ENCODE results near the gene SPON1.
A peak's percentile ranks its signal among the peaks of the same experiment; 100 is the strongest.

SPON1 gene

DNA sequence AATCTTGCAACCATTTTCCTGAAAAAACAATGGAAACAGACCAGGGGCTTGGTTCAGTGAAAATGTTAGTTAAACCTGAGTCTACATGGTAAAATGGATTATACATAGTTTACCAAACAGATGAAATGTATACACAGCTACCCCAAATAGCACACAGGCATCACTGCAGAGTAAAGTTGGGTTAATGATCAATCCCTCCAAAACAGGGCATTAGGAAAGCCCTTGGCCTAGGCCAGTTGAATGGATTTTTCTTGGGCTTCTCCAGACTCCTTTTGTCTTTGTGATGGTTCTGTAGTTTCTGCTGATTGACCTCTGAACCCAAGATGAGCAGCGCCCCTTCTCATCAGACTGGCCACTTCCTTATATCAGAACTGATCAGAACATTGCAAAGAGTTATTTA is 222.9 kb downstream of the SPON1 start:
- no peaks in the 10 kb centered on the region for H3K36me3 ChIP-seq (ENCODE audit: control insufficient read depth in 5 of 5, insufficient read depth in 5 of 5, low read length in 5 of 5)
- no peaks in the 10 kb centered on the region for H3K27me3 ChIP-seq (ENCODE audit: control insufficient read depth in 5 of 5, insufficient read depth in 4 of 5, low read length in 5 of 5)
- no peak overlapping the region for H3K27ac ChIP-seq (ENCODE audit: low read depth, low read length)
- no peak overlapping the region for H3K9ac ChIP-seq (ENCODE audit: low read length in 5 of 5)
- H3K9me3 ChIP-seq (ENCODE audit: control insufficient read depth in 5 of 5, low read length in 5 of 5), result no peaks in the 10 kb centered on the region
- peaks cover 2 to 38% (median 34%) of the 10 kb centered on the region in 5 donors for H3K4me1 ChIP-seq (ENCODE audit: control insufficient read depth in 5 of 5, insufficient read depth in 5 of 5, low read length in 5 of 5)
- no peak overlapping the region for H3K4me3 ChIP-seq (ENCODE audit: low read depth in 1 of 5, low read length in 5 of 5)

DNA sequence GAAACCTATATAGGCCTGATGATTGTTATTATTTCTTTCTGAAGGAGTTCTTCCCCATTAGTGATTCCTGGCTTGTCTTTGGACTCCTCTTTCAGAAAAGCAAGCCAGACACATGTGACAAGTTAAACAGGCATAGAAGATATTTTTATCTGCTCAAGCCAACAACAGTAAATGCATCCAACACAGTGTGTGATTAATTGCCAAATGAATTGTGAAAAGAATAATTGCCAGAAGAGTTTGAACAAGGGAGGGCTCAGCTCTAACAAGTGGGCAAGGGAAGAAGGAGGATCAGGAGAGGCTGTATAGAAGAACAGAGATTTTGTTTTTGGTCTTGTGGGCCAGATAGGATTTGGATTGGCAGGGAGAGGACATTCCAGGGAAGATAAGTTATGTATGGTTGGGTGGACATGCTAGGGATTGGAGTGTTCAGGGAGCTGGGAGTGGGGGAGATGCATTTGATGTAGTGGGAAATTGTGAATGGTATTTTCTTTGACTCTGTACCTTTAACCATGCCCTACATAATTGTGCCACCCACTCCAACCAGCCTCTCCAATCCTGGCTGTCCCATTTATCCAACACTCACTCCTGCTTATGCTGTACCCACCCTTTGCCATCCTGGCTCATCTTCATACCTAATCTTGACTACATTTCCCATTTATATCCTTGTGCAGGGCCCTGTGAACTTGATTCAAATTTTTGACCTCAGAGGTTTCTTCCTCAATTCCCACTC is 223.7 kb downstream of the SPON1 start:
- H3K27ac ChIP-seq (ENCODE audit: low read depth, low read length), result no peak overlapping the region
- no peaks in the 10 kb centered on the region for H3K27me3 ChIP-seq (ENCODE audit: control insufficient read depth in 5 of 5, insufficient read depth in 4 of 5, low read length in 5 of 5)
- H3K36me3 ChIP-seq (ENCODE audit: control insufficient read depth in 5 of 5, insufficient read depth in 5 of 5, low read length in 5 of 5), result no peaks in the 10 kb centered on the region
- H3K4me3 ChIP-seq (ENCODE audit: low read depth in 1 of 5, low read length in 5 of 5), result no peak overlapping the region
- no peaks in the 10 kb centered on the region for H3K9me3 ChIP-seq (ENCODE audit: control insufficient read depth in 5 of 5, low read length in 5 of 5)
- H3K9ac ChIP-seq (ENCODE audit: low read length in 5 of 5), result no peak overlapping the region
- peaks cover 2 to 43% (median 41%) of the 10 kb centered on the region in 5 donors for H3K4me1 ChIP-seq (ENCODE audit: control insufficient read depth in 5 of 5, insufficient read depth in 5 of 5, low read length in 5 of 5)

DNA sequence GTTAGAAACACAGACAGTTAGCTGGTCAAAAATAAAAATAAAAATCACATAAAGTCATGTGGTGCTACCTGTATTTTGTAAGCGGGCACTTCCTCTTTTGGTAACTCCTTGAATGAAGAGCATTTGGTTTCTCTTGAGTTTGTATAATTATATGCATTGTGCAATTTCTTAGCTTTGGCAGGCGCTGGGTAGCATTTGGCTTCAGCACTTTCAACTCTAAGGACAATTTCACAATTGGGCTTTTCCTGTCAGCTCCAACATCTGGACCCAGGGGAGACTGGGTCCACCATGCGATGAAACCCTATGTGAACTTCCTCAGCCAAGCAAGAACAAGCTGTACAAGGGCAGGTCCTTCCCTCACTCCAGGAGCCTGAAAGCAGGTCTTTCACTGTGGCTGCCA is 227.4 kb downstream of the SPON1 start:
- H3K4me3 ChIP-seq (ENCODE audit: low read depth in 1 of 5, low read length in 5 of 5), result peak overlapping the region in 1 of 5 donors; percentile 18
- peaks cover 2 to 42% (median 36%) of the 10 kb centered on the region in 5 donors for H3K4me1 ChIP-seq (ENCODE audit: control insufficient read depth in 5 of 5, insufficient read depth in 5 of 5, low read length in 5 of 5)
- H3K9ac ChIP-seq (ENCODE audit: low read length in 5 of 5), result no peak overlapping the region
- H3K27ac ChIP-seq (ENCODE audit: low read depth, low read length), result no peak overlapping the region
- H3K27me3 ChIP-seq (ENCODE audit: control insufficient read depth in 5 of 5, insufficient read depth in 4 of 5, low read length in 5 of 5), result no peaks in the 10 kb centered on the region
- no peaks in the 10 kb centered on the region for H3K9me3 ChIP-seq (ENCODE audit: control insufficient read depth in 5 of 5, low read length in 5 of 5)
- H3K36me3 ChIP-seq (ENCODE audit: control insufficient read depth in 5 of 5, insufficient read depth in 5 of 5, low read length in 5 of 5), result no peaks in the 10 kb centered on the region

DNA sequence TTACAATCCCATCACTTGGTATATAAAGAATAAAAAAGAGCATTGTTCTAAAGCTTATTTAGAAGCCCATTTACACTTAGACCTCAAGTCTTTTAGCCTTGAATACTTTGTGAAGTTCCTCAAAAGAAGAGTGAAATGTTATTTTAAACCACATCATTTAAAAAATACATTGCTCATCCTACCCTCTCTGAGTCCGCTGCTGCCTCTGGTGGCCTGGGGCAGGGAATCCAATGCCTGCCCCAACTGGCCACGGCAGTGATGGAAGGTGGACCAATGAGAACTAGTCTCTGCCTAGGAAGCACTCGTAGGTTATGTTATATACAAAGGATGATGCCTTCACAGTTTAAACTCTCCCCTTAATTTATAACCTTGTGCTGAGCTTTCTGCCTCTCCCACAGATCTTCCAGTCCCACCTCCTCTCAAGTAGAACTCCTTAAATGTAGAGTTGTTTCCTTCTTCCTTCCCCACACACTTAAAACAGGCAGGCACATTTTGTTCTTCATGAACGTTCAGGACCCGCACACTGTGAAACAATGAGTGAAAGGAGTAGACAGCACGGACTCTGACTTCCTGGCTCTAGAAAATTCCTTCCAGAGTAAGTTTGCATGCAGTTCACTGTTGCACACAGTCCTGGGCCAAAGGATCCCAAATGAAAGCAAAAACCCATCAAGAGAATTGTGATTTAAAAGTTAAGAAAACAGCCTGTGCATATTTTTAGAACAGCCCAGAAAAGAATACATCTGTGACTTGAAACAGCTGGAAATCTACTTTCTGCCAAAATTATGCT is 228.7 kb downstream of the SPON1 start:
- no peaks in the 10 kb centered on the region for H3K36me3 ChIP-seq (ENCODE audit: control insufficient read depth in 5 of 5, insufficient read depth in 5 of 5, low read length in 5 of 5)
- no peaks in the 10 kb centered on the region for H3K27me3 ChIP-seq (ENCODE audit: control insufficient read depth in 5 of 5, insufficient read depth in 4 of 5, low read length in 5 of 5)
- H3K27ac ChIP-seq (ENCODE audit: low read depth, low read length), result no peak overlapping the region
- H3K9me3 ChIP-seq (ENCODE audit: control insufficient read depth in 5 of 5, low read length in 5 of 5), result no peaks in the 10 kb centered on the region
- H3K4me1 ChIP-seq (ENCODE audit: control insufficient read depth in 5 of 5, insufficient read depth in 5 of 5, low read length in 5 of 5), result peaks cover 2 to 42% (median 32%) of the 10 kb centered on the region in 5 donors
- no peak overlapping the region for H3K9ac ChIP-seq (ENCODE audit: low read length in 5 of 5)
- H3K4me3 ChIP-seq (ENCODE audit: low read depth in 1 of 5, low read length in 5 of 5), result no peak overlapping the region

DNA sequence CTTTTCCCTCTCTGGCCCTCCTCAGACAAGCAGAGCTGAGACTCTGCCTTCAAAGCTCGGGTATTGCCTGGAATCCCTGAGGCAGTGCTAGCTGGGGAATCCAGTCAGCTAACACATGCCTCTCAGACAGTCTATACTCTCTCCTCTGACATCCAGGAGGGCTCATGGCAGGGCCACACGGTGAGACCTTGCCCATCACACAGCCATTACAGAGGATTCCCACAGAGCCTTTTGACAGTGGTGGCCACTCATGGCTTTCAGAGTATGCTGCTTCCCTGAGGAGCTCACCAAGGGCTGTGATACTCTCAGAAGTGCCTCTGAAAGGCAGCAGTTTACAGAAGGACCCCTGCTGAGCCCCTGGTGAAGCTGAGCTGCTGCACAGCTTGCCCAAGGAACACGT is 231.1 kb downstream of the SPON1 start:
- Histone ChIP-seq H3K9me3 (ENCODE audit: control insufficient read depth in 5 of 5, low read length in 5 of 5) (no peaks in the 10 kb centered on the region), H3K27ac (ENCODE audit: low read depth, low read length) (no peak overlapping the region), H3K36me3 (ENCODE audit: control insufficient read depth in 5 of 5, insufficient read depth in 5 of 5, low read length in 5 of 5) (no peaks in the 10 kb centered on the region), H3K27me3 (ENCODE audit: control insufficient read depth in 5 of 5, insufficient read depth in 4 of 5, low read length in 5 of 5) (no peaks in the 10 kb centered on the region), H3K9ac (ENCODE audit: low read length in 5 of 5) (no peak overlapping the region), H3K4me3 (ENCODE audit: low read depth in 1 of 5, low read length in 5 of 5) (no peak overlapping the region), H3K4me1 (ENCODE audit: control insufficient read depth in 5 of 5, insufficient read depth in 5 of 5, low read length in 5 of 5) (peaks cover 2 to 38% (median 24%) of the 10 kb centered on the region in 5 donors)

DNA sequence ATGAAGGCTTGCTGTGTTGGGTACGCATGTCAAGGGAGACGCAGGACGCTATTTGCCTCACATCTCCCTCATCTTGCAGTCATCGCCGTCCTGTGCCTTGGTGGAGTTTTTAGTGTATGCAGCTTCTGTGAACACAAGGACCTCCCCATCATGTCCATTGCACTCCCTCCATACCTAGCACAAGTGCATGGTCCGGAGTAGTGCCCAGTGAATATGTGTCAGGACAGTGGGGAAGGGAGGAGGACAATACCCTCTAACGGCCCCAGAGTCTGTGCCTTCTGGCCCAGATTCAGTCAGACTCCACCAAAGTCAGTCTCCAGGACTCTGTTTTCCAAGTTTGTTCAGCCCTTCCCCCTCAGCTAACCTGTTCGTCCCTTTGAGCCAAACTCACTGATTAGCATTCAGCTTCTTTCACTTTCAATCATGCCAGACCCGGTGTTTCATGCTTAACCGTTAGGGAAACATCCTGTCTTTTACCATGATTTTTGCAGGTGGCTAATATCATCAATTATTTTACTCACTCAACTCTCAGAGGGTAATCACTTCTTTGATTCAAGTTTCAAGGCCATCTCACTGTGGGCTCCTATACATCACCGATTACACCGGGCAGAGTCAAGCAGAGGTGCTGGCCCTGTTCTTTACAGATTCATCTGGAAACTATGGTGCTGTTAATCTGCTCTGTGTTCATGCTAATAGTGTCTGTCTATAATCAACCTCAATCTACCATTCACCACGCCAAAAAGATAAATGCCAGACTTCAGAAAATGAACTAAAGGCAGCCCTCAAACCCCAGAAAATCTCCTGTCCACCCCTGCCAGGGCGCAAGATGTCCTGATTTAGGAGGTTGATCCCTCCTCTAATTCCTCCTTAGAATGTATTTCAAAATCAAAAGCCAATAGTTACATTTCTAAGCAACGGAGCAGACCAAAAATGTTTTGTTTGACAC is 240.0 kb downstream of the SPON1 start:
- no peak overlapping the region for H3K9ac ChIP-seq (ENCODE audit: low read length in 5 of 5)
- peaks cover 0 to 13% (median 0%) of the 10 kb centered on the region in 5 donors for H3K4me1 ChIP-seq (ENCODE audit: control insufficient read depth in 5 of 5, insufficient read depth in 5 of 5, low read length in 5 of 5)
- H3K36me3 ChIP-seq (ENCODE audit: control insufficient read depth in 5 of 5, insufficient read depth in 5 of 5, low read length in 5 of 5), result no peaks in the 10 kb centered on the region
- no peaks in the 10 kb centered on the region for H3K9me3 ChIP-seq (ENCODE audit: control insufficient read depth in 5 of 5, low read length in 5 of 5)
- no peak overlapping the region for H3K4me3 ChIP-seq (ENCODE audit: low read depth in 1 of 5, low read length in 5 of 5)
- H3K27ac ChIP-seq (ENCODE audit: low read depth, low read length), result no peak overlapping the region
- H3K27me3 ChIP-seq (ENCODE audit: control insufficient read depth in 5 of 5, insufficient read depth in 4 of 5, low read length in 5 of 5), result no peaks in the 10 kb centered on the region

DNA sequence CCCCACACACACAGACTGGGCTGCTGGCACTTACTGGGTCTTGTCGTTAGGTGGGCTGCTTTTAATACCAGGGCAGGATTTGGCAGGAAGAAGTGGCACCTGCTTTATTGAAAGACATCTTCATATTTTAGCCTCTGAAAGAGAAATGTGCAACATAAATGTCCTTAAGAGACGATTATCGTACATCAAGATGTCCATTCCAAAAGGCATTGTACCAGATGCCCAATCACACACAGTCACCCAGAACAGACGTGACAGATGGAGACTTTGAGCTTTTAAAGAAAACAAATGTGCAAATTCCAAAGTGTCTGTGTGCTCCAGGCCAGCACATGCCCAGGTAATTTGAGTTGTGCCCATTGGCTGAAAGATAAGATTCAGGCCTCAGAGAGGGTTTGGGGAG is 240.8 kb downstream of the SPON1 start:
- H3K4me3 ChIP-seq (ENCODE audit: low read depth in 1 of 5, low read length in 5 of 5), result no peak overlapping the region
- no peaks in the 10 kb centered on the region for H3K36me3 ChIP-seq (ENCODE audit: control insufficient read depth in 5 of 5, insufficient read depth in 5 of 5, low read length in 5 of 5)
- H3K27ac ChIP-seq (ENCODE audit: low read depth, low read length), result no peak overlapping the region
- no peaks in the 10 kb centered on the region for H3K9me3 ChIP-seq (ENCODE audit: control insufficient read depth in 5 of 5, low read length in 5 of 5)
- H3K4me1 ChIP-seq (ENCODE audit: control insufficient read depth in 5 of 5, insufficient read depth in 5 of 5, low read length in 5 of 5), result peaks cover 0 to 13% (median 0%) of the 10 kb centered on the region in 5 donors
- no peaks in the 10 kb centered on the region for H3K27me3 ChIP-seq (ENCODE audit: control insufficient read depth in 5 of 5, insufficient read depth in 4 of 5, low read length in 5 of 5)
- H3K9ac ChIP-seq (ENCODE audit: low read length in 5 of 5), result no peak overlapping the region

DNA sequence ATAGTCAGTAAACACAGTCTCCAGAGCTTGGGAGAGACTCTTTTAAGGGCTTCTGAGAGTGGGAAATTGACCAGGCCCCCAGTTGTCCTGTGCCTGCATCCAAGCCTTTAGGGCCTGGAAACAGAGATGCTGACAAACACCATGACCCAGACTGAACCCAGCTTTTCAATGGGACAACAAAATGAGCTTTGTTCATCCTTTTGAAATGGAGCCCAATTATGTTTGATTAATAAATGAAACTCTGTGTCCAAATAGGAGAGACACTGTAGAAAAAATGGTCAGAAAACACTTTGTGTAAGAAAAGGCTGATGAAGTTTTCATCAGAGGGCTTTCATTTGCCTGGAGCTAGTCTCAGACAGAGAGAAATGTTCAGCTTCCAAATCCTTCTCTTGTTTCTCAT is 250.5 kb downstream of the SPON1 start:
- no peak overlapping the region for H3K27ac ChIP-seq (ENCODE audit: low read depth, low read length)
- no peak overlapping the region for H3K9ac ChIP-seq (ENCODE audit: low read length in 5 of 5)
- no peaks in the 10 kb centered on the region for H3K4me1 ChIP-seq (ENCODE audit: control insufficient read depth in 5 of 5, insufficient read depth in 5 of 5, low read length in 5 of 5)
- H3K36me3 ChIP-seq (ENCODE audit: control insufficient read depth in 5 of 5, insufficient read depth in 5 of 5, low read length in 5 of 5), result no peaks in the 10 kb centered on the region
- H3K27me3 ChIP-seq (ENCODE audit: control insufficient read depth in 5 of 5, insufficient read depth in 4 of 5, low read length in 5 of 5), result no peaks in the 10 kb centered on the region
- H3K4me3 ChIP-seq (ENCODE audit: low read depth in 1 of 5, low read length in 5 of 5), result no peak overlapping the region
- H3K9me3 ChIP-seq (ENCODE audit: control insufficient read depth in 5 of 5, low read length in 5 of 5), result no peaks in the 10 kb centered on the region

DNA sequence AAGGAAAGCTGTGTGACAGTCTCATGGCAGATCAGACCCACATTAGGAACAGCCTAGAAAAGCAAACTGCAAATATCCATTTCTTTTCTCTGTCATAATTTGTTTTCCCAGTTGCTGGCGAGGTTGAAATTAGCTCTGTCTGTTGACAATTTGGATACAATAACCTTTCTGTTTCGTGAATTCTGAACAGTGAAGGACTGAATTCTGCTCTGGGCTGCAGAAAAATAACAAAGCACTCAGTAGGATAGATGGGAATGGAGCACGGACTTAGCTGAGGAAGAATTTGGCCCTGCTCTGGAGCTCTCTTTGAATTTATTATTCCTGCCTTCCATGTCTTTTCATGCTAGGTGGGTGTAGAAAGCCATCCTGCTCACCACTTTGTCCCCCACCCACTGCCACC is 256.2 kb downstream of the SPON1 start:
- Histone ChIP-seq H3K4me1 (ENCODE audit: control insufficient read depth in 5 of 5, insufficient read depth in 5 of 5, low read length in 5 of 5) (no peaks in the 10 kb centered on the region), H3K27me3 (ENCODE audit: control insufficient read depth in 5 of 5, insufficient read depth in 4 of 5, low read length in 5 of 5) (no peaks in the 10 kb centered on the region), H3K27ac (ENCODE audit: low read depth, low read length) (no peak overlapping the region), H3K36me3 (ENCODE audit: control insufficient read depth in 5 of 5, insufficient read depth in 5 of 5, low read length in 5 of 5) (no peaks in the 10 kb centered on the region), H3K9ac (ENCODE audit: low read length in 5 of 5) (no peak overlapping the region), H3K4me3 (ENCODE audit: low read depth in 1 of 5, low read length in 5 of 5) (no peak overlapping the region), H3K9me3 (ENCODE audit: control insufficient read depth in 5 of 5, low read length in 5 of 5) (no peaks in the 10 kb centered on the region)

All from subcutaneous abdominal adipose tissue (tissue), 5 donors.